Keratinocyte (primary cell): ENCODE results near the gene SRPK2.

Experiments used
- CTCF ChIP-seq, 3 experiments: IDR thresholded peaks in 1 of 3; conservative IDR thresholded peaks in 1 of 3; optimal IDR thresholded peaks in 1 of 3; 2 replicates in 2 of 3; 3 replicates in 1 of 3; pipeline versions ENCODE3 to v1.5.1; 2011; ENCODE audit warnings: low read length in 3 of 3, mild to moderate bottlenecking in 3 of 3, moderate library complexity in 2 of 3, control low read depth in 1 of 3, inconsistent platforms in 1 of 3; ENCODE audit not compliant: insufficient read depth in 2 of 3; ENCODE audit errors: extremely low read depth in 1 of 3
- EZH2 ChIP-seq: IDR thresholded peaks from one replicate; pipeline ENCODE4 v1.6.1; 2012; ENCODE audit warnings: inconsistent platforms, mild to moderate bottlenecking, low read length, moderate library complexity

- TF ChIP-seq CTCF (optimal IDR thresholded peaks at IDR 0.05 in 1 of 3, IDR thresholded peaks at IDR 0.05 in 1 of 3, conservative IDR thresholded peaks at IDR 0.05 in 1 of 3; ENCODE audit: extremely low read depth in 1 of 3, insufficient read depth in 2 of 3, low read length in 3 of 3) (peak; percentile 29 to 58 (median 54)), EZH2 (no peak)
Measured at GRCh38 chr7:105429746-105430612, 41.3 kb upstream of the SRPK2 start.
